CD4-positive, alpha-beta T cell treated with Interleukin-4 for 4 hours (primary cell): ENCODE data around the gene ZFC3H1.
"Not testable (repeated sequence)": the region's sequence is repeated elsewhere in the genome, so short reads cannot be mapped to it uniquely, and the experiment has no call there.

Experiments
- DNase-seq: peaks from one replicate; pipeline ENCODE4 v3.0.0-alpha.2; 2020

ZFC3H1 gene

GRCh38 chr12:71663561-71664410 is at the start of gene ZFC3H1, which contains the start of gene THAP2:
ZFC3H1 (minus strand) TSS chr12:71663848; CDS start chr12:71663610, 238 bp downstream.
THAP2 (plus strand) TSS chr12:71664301; CDS start chr12:71664510, 209 bp downstream.
- DNase-seq: peak; percentile 98

DNA sequence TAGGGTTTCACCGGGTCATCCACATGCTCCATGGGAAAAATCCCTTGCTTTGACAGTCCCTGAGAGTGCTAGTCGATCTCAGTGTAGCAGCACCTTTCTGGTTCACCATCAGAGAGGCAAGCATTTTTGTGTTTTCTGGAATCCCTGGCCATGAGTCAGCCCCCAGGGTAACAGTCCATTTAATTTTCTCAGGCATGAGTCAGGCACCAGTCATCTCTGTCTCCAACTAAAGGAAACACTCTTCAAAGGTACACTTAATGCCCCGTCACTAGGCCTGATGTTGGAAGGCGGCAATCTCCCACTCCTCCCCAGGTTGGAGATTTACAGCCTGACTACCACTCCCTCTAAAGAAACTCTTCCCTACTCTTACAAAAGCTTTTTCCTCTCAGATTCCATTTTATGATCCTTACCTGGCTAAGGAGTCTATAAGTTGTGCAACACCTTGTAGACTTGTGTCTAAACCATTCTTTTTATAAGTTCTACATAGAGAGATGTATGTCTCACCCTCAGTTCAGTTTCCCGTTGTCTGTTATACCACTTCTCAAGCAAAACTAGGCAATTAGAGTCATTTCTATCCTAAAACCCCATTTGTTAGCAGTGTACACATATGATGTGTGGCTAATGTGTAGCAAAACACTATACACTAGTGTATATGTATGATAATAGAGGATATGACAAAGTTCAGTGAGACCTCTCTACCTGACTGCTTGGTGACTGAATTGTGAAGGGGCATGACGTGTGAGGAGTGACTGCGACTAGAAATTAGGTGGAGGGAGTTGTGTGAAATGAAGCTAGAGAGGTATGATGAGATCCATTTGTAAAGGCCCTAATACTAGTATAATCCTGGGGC is 46.9 kb upstream of the ZFC3H1 start:
- DNase-seq: no peak

DNA sequence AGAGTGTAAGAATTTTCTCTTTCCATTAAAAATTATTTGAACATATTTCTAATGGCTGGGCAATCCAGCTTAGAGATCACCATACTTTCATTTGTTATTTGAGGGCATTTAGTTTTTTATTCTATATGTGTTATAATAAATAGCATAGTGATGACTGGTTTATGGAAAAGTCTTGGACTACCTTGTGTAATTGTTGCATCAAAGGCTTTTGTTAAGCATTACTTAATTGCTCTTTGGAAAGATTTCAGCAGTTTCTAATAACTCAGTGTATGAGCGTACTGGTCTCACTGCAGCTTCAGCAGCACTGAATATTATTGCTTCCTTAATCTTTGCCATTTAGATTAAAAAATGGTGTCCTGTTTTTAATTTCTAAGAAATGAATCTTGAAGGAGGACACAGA is 45.0 kb upstream of the ZFC3H1 start:
- DNase-seq: no peak

DNA sequence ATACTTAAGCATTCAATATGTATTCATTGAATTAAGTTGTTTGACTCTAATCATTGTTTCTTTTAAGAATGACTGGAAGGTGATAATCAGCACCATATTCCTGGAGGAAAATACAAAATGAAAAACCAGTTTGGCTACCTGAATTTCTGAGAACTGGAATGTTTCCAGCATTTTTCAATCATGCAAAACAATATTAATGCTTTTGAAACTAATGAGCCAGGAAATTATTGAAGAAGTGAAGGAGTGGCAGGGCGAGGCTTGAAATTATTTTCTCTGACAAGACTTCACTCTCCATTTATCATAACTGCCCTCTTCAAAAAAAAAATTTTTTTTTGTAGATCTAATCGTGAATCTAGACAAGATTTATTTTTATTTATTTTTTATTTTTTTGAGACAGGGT is 41.3 kb upstream of the ZFC3H1 start:
- DNase-seq: no peak

DNA sequence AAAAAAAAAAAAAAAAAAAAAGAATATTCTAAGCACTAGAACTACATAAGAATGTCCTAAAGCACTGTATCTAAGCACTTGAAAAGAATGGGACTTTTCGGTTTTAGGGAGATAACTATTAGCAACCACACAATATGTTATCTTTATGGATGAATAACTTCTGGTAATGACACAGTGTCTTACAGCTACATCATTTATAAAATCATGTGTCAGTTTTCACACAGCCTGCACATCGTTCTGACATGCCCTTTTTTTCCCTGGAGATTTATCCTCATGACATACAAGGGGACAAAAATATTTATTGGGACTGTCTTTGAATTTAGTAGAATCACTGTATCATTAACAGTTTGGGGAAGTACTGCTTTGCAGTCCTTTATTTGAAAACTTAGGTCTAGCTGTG is 39.6 kb upstream of the ZFC3H1 start:
- DNase-seq: no peak

- DNase-seq: no peak
Measured at GRCh38 chr12:71702590-71702989, 38.9 kb upstream of the ZFC3H1 start.

GRCh38 chr12:71702181-71702580 is 38.5 kb upstream of the ZFC3H1 start:
- DNase-seq: not testable (repeated sequence)

- DNase-seq: no peak
Measured at GRCh38 chr12:71695782-71696181, 32.1 kb upstream of the ZFC3H1 start.

- no peak for DNase-seq
Measured at GRCh38 chr12:71694099-71694820, 30.6 kb upstream of the ZFC3H1 start.

DNA sequence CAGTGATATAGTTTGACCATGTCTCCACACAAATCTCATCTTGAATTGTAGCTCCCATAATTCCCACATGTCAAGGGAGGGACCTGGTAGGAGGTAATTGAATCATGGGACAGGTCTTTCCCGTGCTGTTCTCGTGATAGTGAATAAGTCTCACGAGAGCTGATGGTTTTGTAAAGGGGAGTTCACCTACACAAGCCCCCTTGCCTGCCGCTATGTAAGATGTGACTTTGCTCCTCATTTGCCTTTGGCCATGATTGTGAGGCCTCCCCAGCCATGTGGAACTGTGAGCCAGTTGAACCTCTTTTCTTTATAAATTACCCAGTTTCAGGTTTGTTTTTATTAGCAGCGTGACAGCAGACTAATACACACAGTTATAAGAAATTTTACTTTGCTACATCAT is 30.0 kb upstream of the ZFC3H1 start:
- not testable (repeated sequence) for DNase-seq

DNA sequence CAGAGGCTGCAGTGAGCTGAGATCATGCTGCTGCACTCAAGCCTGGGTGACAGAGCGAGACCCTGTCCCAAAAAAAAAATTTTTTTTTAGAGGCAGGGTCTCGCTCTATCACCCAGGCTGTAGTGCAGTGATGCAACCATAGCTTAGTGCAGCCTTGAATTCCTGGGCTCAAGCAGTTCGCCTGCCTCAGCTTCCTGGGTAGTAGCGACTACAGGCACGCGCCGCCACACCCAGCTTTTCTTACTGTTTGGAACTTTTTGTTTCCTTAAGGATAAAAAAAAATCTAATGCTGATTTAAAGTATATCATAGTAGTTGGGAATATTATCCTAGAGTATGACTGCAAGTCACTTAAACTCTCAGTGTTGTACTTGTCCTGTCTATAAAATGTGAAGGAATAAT is 29.5 kb upstream of the ZFC3H1 start:
- no peak for DNase-seq

- no peak for DNase-seq
Measured at GRCh38 chr12:71691504-71692129, 28.0 kb upstream of the ZFC3H1 start.

GRCh38 chr12:71688961-71689570 is 25.4 kb upstream of the ZFC3H1 start:
- DNase-seq: no peak

DNA sequence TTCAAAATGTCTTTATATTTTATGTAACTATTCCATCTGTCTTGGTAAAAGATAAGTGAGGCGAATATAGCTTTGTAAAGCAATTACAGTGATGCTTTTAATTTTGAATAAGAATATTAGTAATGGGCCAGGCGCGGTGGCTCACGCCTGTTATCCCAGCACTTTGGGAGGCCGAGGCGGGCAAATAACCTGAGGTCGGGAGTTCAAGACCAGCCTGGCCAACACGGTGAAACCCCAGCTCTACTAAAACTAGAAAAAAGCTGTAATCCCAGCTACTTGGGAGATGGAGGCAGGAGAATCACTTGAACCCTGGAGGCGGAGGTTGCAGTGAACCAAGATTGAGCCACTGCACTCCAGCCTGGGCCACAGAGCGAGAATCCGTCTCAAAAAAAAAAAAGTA is 23.5 kb upstream of the ZFC3H1 start:
- not testable (repeated sequence) for DNase-seq

DNA sequence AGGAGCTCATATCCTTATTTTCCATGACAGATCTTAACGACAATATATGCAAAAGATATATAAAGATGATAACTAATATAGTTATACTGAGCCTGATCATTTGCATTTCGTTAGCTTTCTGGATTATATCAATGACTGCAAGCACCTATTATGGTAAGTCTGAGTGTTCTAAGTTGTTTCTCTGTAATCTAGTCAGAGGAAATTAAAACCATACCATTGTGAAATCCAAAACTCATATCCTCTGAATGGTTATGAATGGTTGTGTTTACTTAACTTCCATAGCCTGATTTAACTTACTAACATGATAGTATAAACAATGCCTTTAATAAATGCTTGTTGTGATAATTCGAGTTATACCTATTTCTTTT is 23.0 kb upstream of the ZFC3H1 start:
- no peak for DNase-seq

DNA sequence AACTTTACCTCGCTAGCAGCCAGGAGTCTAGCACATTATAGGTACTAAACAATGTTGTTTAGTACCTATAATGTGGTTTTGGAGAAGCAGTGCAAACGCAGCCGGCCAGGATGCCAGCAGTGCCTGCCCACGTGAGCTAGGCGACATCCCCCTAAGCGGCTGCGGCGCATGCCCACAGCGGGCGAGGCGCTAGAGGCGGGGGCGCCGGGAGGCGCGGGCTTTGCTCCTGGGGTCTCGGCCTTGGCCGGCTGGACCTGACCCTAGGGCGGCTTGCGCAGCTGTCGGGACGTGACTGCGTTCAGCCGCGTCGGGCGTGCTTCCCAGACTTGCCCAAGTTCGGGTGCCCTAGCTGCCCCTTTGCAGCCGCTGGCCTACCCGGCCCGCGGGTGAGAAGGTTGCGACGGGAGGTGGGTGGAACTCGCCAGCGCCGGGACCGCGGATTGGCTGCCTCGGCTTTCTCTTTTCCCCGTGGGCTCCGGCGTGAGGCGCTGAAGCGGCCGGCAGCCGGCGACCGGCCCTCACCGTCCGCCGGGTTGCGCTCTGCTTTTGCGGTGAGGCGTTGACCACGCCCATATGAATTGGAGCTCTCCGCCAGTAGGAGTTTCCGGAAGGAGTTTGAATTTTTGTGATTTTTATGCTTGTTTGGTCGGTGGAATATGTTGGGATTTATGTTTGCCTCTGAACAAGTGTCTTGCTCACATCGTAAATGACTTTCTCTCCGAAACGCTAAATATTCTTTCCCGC is 22.4 kb upstream of the ZFC3H1 start, which contains the start of gene TMEM19:
TMEM19 (plus strand) TSS at position 169 of the 744 bp plus-strand sequence. CDS start 599 bp downstream, outside the sequence.
- DNase-seq: peak; percentile 79

- no peak for DNase-seq
Measured at GRCh38 chr12:71685312-71685906, 21.8 kb upstream of the ZFC3H1 start.

DNA sequence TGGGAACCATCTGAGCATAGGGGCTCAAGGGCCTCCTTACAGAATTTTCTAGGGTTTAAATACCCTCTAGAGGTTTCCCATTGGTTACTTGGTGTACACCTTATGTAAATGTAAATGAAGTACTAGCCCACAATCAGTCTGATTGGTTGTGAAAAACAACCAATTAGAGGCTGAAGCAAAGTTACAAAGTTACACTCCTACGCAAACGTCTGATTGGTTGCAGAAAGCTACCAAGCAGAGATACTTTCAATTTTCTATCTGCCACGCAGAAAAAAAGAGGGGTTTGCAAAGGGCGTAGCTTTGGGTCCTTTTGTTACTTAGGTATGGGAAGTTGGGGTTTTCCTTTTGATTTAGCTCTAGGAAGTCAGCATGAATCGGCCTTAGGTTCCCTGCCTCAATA is 20.4 kb upstream of the ZFC3H1 start:
- peak; percentile 45 for DNase-seq

GRCh38 chr12:71683633-71684032 is 20.0 kb upstream of the ZFC3H1 start:
- no peak for DNase-seq

DNA sequence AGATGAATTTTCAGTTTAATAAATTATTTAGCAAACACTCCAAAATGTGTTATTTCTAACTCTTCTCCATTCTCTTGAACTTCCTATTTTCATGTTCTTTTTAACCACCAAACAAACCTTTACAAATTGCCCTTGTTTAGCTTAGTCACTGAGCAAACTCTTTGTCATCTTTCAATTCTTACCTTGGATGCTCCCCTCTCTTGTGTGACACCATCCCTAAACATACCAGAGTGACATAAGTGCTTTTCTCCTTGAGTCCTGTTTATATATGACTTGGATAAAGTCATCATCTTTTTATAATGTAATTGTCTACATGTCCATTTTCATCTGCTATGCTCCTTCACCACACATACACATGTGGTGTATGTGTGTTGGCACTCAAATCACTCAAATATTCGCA is 18.8 kb upstream of the ZFC3H1 start:
- DNase-seq: no peak

GRCh38 chr12:71671816-71672215 is 8.2 kb upstream of the ZFC3H1 start:
- DNase-seq: no peak
